Neural crest cell (in vitro differentiated cells): ENCODE measurements around the gene NDE1. TPM values are rescaled to one million over a fixed set of nuclear protein-coding genes. Genes with fewer than 3 reads are reported as not detected.

Source experiments
- DNase-seq: peaks from one replicate; pipeline ENCODE4 v3.0.0; 2021; ENCODE audit warnings: low read depth, mixed read lengths, low spot score
- H3K27ac Mint-ChIP-seq: one replicate; pipeline ENCODE4 v1.8.0; 2021; ENCODE audit warnings: mild to moderate bottlenecking, mixed read lengths; ENCODE audit not compliant: unreplicated experiment
- H3K27me3 Mint-ChIP-seq: 2 replicates; pipeline ENCODE4 v1.8.0; 2021; ENCODE audit warnings: low read depth, mild to moderate bottlenecking, mixed read lengths
- H3K36me3 Mint-ChIP-seq: 2 replicates; pipeline ENCODE4 v1.8.0; 2021; ENCODE audit warnings: low read depth, mild to moderate bottlenecking, mixed read lengths
- H3K4me1 Mint-ChIP-seq: 2 replicates; pipeline ENCODE4 v1.8.0; 2021; ENCODE audit warnings: mixed read lengths
- H3K4me3 Mint-ChIP-seq: one replicate; pipeline ENCODE4 v1.8.0; 2021; ENCODE audit warnings: mild to moderate bottlenecking, mixed read lengths
- H3K9me3 Mint-ChIP-seq: 2 replicates; pipeline ENCODE4 v1.8.0; 2021; ENCODE audit warnings: mixed read lengths
- total RNA-seq: library from RNA; stranded (reverse); gene quantifications from 2 replicates; pipeline ENCODE4 v1.2.1, GENCODE V29; 2021
- TF ChIP-seq, protein P1 (sequence below): fragments of 200-600 bp; sonication (generic); conservative IDR thresholded peaks from 2 replicates; pipeline ENCODE4 v1.5.0; 2021; ENCODE audit warnings: antibody characterized with exemption, mild to moderate bottlenecking

The NDE1 gene
- total RNA-seq, 1 donor from 2014 or later: 72.2 TPM

DNA sequence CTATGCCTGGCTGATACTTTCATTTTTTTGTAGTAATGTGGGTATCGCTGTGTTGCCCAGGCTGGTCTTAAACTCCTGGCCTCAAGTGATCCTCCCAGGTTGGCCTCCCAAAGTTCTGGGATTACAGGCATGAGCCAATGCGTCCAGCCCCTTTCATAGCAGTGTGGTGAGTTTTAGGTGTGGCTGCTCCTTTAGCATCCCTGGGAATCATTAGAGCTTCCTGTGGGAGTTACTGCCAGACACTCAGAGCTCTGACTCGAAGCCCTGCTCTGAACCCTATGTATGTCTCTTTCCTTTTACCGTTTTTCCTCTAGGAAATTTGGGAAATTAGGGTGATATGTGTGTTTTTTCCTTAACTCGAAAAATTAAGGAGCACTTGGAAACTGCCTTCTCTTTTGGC is 44.5 kb downstream of the NDE1 start:
- Mint-ChIP-seq H3K36me3 (peaks cover 9% of the 10 kb centered on the region), H3K4me1 (no peaks in the 10 kb centered on the region), H3K27me3 (no peaks in the 10 kb centered on the region), H3K4me3 (no peak overlapping the region), H3K9me3 (no peaks in the 10 kb centered on the region), H3K27ac (no peak overlapping the region)
- no peak for DNase-seq
- TF ChIP-seq, protein P1, sequence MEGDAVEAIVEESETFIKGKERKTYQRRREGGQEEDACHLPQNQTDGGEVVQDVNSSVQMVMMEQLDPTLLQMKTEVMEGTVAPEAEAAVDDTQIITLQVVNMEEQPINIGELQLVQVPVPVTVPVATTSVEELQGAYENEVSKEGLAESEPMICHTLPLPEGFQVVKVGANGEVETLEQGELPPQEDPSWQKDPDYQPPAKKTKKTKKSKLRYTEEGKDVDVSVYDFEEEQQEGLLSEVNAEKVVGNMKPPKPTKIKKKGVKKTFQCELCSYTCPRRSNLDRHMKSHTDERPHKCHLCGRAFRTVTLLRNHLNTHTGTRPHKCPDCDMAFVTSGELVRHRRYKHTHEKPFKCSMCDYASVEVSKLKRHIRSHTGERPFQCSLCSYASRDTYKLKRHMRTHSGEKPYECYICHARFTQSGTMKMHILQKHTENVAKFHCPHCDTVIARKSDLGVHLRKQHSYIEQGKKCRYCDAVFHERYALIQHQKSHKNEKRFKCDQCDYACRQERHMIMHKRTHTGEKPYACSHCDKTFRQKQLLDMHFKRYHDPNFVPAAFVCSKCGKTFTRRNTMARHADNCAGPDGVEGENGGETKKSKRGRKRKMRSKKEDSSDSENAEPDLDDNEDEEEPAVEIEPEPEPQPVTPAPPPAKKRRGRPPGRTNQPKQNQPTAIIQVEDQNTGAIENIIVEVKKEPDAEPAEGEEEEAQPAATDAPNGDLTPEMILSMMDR: no peak

DNA sequence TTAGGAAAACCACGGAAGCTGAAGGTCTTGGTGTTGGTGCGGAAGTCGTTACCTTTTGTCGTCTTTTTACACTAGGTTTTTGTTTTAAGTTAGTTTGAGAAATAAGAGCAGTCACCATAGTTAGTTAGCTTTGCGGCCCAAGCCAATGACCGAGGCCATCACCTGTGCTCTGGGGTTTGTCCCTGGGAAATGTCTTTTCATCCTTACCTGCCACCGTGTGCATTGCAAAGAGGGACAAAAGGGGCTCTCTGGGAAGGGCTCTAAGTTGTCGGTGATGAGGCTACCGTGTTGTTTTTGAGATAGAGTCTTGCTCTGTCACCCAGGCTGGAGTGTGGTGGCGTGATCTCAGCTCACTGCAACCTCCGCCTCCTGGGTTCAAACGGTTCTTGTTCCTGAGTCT is 49.8 kb downstream of the NDE1 start:
- Mint-ChIP-seq H3K4me1 (no peaks in the 10 kb centered on the region), H3K9me3 (no peaks in the 10 kb centered on the region), H3K36me3 (peaks cover 8% of the 10 kb centered on the region), H3K27ac (no peak overlapping the region), H3K27me3 (no peaks in the 10 kb centered on the region), H3K4me3 (no peak overlapping the region)
- no peak for DNase-seq
- TF ChIP-seq, protein P1: no peak

DNA sequence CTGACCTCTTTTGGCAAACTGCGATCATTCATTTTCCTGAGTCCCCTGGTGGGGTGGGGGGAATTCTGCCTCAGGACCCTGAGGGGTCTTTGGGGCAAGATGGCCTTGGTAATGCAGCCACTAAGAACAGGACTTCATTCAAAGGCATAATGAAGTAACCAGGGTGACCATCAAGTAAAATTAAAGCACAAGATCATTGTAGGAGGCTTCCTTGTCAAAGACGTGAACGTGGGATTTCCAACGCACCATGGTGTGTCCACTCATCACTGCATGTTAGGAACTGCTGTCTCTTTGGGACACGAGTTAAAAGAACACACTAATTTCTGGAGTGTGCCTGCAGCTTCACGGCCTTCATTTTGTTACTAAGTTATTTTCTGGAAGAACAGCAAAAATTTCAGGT is 51.3 kb downstream of the NDE1 start:
- no peak for DNase-seq
- no peaks in the 10 kb centered on the region for H3K9me3 Mint-ChIP-seq
- H3K27me3 Mint-ChIP-seq: no peaks in the 10 kb centered on the region
- no peaks in the 10 kb centered on the region for H3K4me1 Mint-ChIP-seq
- H3K27ac Mint-ChIP-seq: no peak overlapping the region
- TF ChIP-seq, protein P1: no peak
- no peak overlapping the region for H3K4me3 Mint-ChIP-seq
- H3K36me3 Mint-ChIP-seq: peaks cover 8% of the 10 kb centered on the region

DNA sequence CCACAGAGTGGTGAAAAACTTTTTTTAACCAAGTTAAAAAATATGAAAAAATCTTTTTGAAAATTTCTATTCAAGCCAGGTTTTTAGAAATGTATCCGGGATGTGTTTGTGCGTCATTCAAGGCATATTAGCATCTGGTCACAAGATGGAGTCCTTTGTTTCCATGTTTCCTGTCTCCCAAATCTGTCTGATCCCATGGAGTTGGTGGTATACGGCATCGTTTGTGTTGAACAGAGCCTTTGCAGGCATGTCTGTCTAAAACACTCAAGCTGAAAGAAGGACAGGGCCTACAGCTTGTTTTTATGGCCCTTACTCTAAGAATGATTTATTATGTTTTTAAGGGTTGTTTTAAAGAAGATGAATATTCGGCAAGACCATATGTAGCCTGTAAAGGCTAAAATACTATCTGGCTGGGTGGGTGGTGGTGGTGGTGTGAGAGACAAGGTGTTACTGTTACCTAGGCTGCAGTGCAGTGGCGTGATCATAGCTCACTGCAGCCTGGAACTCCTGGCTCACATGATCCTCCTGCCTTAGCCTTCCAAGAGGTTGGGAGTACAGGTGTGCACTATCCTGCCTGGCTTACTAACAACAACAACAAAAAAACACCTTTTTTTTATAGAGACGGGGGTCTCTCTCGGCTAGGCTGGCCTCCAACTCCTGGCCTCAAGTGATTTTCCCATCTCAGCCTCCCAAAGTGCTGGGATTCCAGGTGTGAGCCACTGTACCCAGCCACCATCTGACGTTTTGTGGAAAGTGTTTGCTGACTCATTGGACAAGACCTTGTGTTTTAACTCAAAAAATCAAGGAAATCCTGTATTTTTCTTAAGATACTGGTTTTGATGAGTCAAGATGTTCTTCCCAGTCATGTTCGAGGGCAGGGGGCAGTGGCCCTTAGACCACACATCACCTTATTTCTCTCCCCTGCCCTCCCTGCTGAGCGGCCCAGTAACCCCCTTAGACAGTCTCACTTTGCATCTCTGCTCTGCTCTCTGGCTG is 52.2 kb downstream of the NDE1 start:
- Mint-ChIP-seq H3K4me3 (no peak overlapping the region), H3K36me3 (peaks cover 8% of the 10 kb centered on the region), H3K9me3 (no peaks in the 10 kb centered on the region), H3K4me1 (no peaks in the 10 kb centered on the region), H3K27ac (peak overlapping the region; percentile 35), H3K27me3 (no peaks in the 10 kb centered on the region)
- DNase-seq: no peak
- TF ChIP-seq, protein P1: no peak

DNA sequence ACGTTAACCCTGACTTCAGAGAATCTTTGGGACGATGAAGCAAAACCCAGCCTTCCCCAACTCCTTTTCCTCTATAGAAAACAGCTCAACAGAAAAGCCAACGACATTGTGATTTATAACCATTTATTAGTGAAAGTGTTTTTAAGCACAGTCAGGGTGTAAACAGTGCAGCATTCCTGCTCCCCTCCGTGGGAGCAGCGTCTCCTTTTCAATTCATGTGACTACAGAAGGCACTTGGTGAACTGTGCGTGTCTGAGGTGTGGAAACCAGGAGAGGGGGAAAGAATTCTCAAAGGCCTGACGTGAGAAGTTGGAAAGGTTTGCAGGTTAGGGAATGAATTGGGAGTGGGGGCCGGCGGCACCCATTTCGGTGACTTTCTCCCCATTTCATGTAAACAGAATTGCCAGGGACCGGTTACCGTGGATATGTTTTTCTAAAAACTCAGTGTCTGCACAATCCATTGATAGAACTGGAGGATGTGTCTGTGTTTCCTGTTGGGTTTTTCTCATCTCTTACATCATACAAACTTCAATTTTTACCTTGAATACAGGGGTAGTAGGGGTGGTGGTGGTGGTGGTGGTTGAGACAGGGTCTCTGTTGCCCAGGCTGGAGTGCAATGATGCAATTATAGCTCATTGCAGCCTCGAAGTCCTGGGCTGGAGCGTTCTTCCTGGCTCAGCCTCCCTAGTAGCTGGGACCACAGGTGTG is 53.1 kb downstream of the NDE1 start:
- H3K9me3 Mint-ChIP-seq: no peaks in the 10 kb centered on the region
- H3K27ac Mint-ChIP-seq: peak overlapping the region; percentile 43
- peaks cover 8% of the 10 kb centered on the region for H3K36me3 Mint-ChIP-seq

More for the DNA sequence above, 53.1 kb downstream of the NDE1 start:
- Mint-ChIP-seq H3K4me3 (no peak overlapping the region), H3K27me3 (no peaks in the 10 kb centered on the region), H3K4me1 (no peaks in the 10 kb centered on the region)
- TF ChIP-seq, protein P1: no peak
- no peak for DNase-seq
